Activated naive CD8-positive, alpha-beta T cell (primary cell): ENCODE data around the gene FAM78B.

Source experiments
- H3K27ac Mint-ChIP-seq: one replicate; pipeline ENCODE4 v1.8.0; 2021; ENCODE audit warnings: mixed read lengths
- H3K27me3 Mint-ChIP-seq: one replicate; pipeline ENCODE4 v1.8.0; 2021; ENCODE audit warnings: mixed read lengths
- H3K36me3 Mint-ChIP-seq: one replicate; pipeline ENCODE4 v1.8.0; 2021; ENCODE audit warnings: mixed read lengths
- H3K4me1 Mint-ChIP-seq: one replicate; pipeline ENCODE4 v1.8.0; 2021; ENCODE audit warnings: low read depth, mixed read lengths
- H3K4me3 Mint-ChIP-seq: one replicate; pipeline ENCODE4 v1.8.0; 2021; ENCODE audit warnings: mild to moderate bottlenecking, mixed read lengths
- H3K9me3 Mint-ChIP-seq: one replicate; pipeline ENCODE4 v1.8.0; 2021; ENCODE audit warnings: low read depth, mixed read lengths

FAM78B gene

GRCh38 chr1:166145499-166145898 lies 21.3 kb downstream of the FAM78B start:
- Mint-ChIP-seq H3K9me3 (peaks cover 3% of the 10 kb centered on the region), H3K27me3 (no peaks in the 10 kb centered on the region), H3K4me3 (no peak overlapping the region), H3K4me1 (no peaks in the 10 kb centered on the region), H3K27ac (no peak overlapping the region), H3K36me3 (no peaks in the 10 kb centered on the region)

DNA sequence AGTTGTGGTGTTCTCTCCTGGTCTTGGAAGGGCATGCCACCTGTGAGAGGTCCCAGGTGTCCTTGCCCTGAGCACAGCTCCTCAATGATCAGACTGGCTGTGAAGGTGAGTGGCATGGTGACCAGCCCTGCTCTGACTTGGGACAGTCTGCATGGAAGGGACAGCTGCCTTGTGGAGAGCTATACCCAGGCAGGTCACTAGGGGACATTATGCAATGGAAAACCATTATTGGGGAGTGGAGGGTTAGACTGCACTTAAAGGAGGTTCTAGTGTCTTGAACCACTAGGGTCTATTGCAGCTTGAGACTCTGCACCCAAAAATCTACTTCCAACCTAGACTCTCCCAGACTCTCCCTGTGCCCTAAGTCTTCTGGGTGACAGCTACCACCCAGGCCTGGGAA lies 24.8 kb downstream of the FAM78B start:
- Mint-ChIP-seq H3K9me3 (no peaks in the 10 kb centered on the region), H3K27ac (no peak overlapping the region), H3K27me3 (no peaks in the 10 kb centered on the region), H3K4me3 (no peak overlapping the region), H3K4me1 (no peaks in the 10 kb centered on the region), H3K36me3 (no peaks in the 10 kb centered on the region)

- peaks cover 2% of the 10 kb centered on the region for H3K27me3 Mint-ChIP-seq
- no peaks in the 10 kb centered on the region for H3K4me1 Mint-ChIP-seq
- H3K36me3 Mint-ChIP-seq: no peaks in the 10 kb centered on the region
- H3K27ac Mint-ChIP-seq: no peak overlapping the region
- no peak overlapping the region for H3K4me3 Mint-ChIP-seq
- no peaks in the 10 kb centered on the region for H3K9me3 Mint-ChIP-seq
Measured at GRCh38 chr1:166140251-166140650, 26.6 kb downstream of the FAM78B start.

GRCh38 chr1:166139735-166140134 lies 27.1 kb downstream of the FAM78B start:
- Mint-ChIP-seq H3K27ac (no peak overlapping the region), H3K4me3 (no peak overlapping the region), H3K36me3 (no peaks in the 10 kb centered on the region), H3K27me3 (peaks cover 2% of the 10 kb centered on the region), H3K4me1 (no peaks in the 10 kb centered on the region), H3K9me3 (no peaks in the 10 kb centered on the region)

GRCh38 chr1:166136699-166137401 lies 30.0 kb downstream of the FAM78B start:
- Mint-ChIP-seq H3K9me3 (peaks cover 5% of the 10 kb centered on the region), H3K36me3 (no peaks in the 10 kb centered on the region), H3K4me1 (no peaks in the 10 kb centered on the region), H3K27ac (no peak overlapping the region), H3K4me3 (no peak overlapping the region), H3K27me3 (peaks cover 3% of the 10 kb centered on the region)

DNA sequence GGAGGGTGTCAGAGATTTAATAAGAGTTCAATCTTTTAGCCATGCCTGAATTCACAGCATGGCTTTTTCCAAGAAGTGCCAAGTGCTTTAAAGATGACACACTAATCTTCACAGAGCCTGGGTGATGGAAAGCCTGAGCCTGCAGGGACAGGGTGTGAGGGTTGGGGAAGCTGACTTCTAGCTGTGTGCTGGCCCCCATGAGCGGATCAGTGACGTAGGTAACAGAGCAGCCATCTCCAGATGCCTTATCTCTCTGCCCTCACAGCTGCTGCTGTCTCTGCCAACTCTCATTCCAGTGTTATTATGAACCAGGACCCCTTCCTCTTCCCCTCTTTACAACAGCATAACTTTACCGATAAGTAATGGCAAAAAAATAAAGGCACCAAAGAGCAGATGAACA lies 30.6 kb downstream of the FAM78B start:
- Mint-ChIP-seq H3K27ac (no peak overlapping the region), H3K27me3 (peaks cover 3% of the 10 kb centered on the region), H3K4me1 (no peaks in the 10 kb centered on the region), H3K4me3 (no peak overlapping the region), H3K9me3 (peaks cover 5% of the 10 kb centered on the region), H3K36me3 (no peaks in the 10 kb centered on the region)

GRCh38 chr1:166133857-166134256 lies 32.9 kb downstream of the FAM78B start:
- peaks cover 5% of the 10 kb centered on the region for H3K9me3 Mint-ChIP-seq
- peaks cover 3% of the 10 kb centered on the region for H3K27me3 Mint-ChIP-seq
- H3K4me3 Mint-ChIP-seq: no peak overlapping the region
- H3K4me1 Mint-ChIP-seq: no peaks in the 10 kb centered on the region
- no peak overlapping the region for H3K27ac Mint-ChIP-seq
- H3K36me3 Mint-ChIP-seq: no peaks in the 10 kb centered on the region

DNA sequence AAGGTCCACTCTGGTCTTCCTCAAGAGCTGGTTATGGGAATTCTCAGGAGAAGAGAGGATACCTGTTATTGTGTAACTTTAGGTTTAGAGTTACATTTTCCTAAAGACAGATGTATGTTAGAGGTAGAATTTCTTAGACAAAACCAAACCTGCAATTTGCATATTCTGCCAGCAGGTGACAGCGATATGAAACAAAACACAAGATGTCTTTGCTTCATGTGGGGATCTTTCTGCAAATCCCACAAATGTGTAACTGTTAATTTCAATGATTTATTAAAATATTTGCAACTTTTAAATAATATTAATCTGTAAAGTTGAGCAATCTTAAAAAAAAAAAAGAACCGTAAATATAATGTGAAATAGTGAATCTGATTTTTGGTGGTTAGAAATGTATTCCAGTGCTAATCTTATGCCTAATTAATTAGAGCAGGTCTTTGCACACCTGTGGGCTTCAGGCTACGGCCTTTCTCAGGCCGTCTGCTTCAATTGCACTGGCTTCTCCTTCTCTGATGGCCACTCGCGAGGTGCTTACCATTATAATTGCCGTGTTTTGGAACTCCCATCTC lies 33.4 kb downstream of the FAM78B start:
- Mint-ChIP-seq H3K36me3 (no peaks in the 10 kb centered on the region), H3K27ac (no peak overlapping the region), H3K4me1 (no peaks in the 10 kb centered on the region), H3K27me3 (peaks cover 3% of the 10 kb centered on the region), H3K9me3 (peaks cover 5% of the 10 kb centered on the region), H3K4me3 (no peak overlapping the region)

DNA sequence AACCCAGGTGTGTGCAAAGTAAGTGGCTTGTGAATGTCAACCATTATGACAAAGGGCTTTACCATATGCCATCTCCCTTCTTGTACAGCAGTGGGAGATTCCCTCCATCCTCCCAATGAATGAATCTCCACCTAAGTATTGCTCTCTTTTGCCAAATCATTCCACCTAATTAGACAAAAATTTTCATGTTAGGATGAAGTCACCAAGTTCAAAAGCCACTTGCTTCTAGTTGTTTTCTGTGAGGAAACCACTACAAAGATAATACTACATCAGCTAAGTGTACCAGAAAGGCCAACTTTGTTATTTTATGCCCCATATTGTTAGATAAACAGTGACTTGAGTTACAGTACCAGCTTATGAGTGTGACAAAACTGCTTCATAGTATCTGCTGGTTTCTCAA lies 34.3 kb downstream of the FAM78B start:
- no peak overlapping the region for H3K4me3 Mint-ChIP-seq

GRCh38 chr1:166129006-166129405 lies 37.8 kb downstream of the FAM78B start:
- no peak overlapping the region for H3K27ac Mint-ChIP-seq
- no peak overlapping the region for H3K4me3 Mint-ChIP-seq
- peaks cover 5% of the 10 kb centered on the region for H3K9me3 Mint-ChIP-seq
- peaks cover 1% of the 10 kb centered on the region for H3K27me3 Mint-ChIP-seq
- no peaks in the 10 kb centered on the region for H3K36me3 Mint-ChIP-seq
- no peaks in the 10 kb centered on the region for H3K4me1 Mint-ChIP-seq

More for the DNA sequence above, 34.3 kb downstream of the FAM78B start:
- H3K9me3 Mint-ChIP-seq: peaks cover 5% of the 10 kb centered on the region
- H3K27me3 Mint-ChIP-seq: peaks cover 3% of the 10 kb centered on the region
- no peaks in the 10 kb centered on the region for H3K4me1 Mint-ChIP-seq
- no peaks in the 10 kb centered on the region for H3K36me3 Mint-ChIP-seq
- no peak overlapping the region for H3K27ac Mint-ChIP-seq

DNA sequence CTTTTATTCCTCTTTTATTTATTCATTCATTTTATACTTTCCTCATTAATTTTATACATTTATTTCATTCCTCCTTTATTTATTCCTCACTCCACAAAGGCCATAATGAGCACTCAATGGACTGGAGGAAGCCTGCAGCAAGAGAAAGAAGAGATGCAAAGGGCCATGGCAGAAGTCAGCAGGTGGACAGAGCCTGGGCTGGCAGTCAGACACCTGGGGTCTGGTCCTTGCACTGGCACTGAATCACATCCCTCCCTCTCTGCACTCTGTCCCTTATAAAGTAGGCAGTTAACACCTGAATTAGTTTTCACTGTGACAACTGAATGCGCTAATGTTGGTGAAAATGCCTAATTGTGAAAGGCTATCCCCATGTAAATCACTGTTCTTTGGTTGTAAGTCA lies 38.6 kb downstream of the FAM78B start:
- no peak overlapping the region for H3K27ac Mint-ChIP-seq
- H3K9me3 Mint-ChIP-seq: peaks cover 5% of the 10 kb centered on the region
- H3K4me3 Mint-ChIP-seq: no peak overlapping the region
- no peaks in the 10 kb centered on the region for H3K36me3 Mint-ChIP-seq
- no peaks in the 10 kb centered on the region for H3K4me1 Mint-ChIP-seq
- H3K27me3 Mint-ChIP-seq: peaks cover 1% of the 10 kb centered on the region

DNA sequence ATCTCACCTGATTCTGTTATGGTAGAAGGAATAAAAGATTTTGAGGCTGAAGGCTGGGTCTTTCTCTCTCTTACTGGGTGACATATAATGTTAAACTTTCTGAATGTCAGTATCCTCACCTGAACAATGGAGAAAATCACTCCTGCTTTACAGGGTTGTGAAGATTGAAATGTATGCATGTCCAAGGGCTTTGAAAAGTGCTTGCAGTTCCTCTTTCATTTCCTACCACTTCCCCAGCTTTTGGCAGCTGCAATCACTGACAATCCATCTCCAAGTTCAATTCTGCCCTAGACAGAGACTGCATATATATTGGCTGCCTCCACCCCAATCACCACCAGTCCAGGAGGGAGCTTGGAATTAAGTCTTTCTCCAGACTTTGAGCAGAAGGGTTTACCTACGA lies 39.8 kb downstream of the FAM78B start:
- Mint-ChIP-seq H3K4me1 (no peaks in the 10 kb centered on the region), H3K27me3 (no peaks in the 10 kb centered on the region), H3K4me3 (no peak overlapping the region), H3K27ac (no peak overlapping the region), H3K36me3 (no peaks in the 10 kb centered on the region), H3K9me3 (no peaks in the 10 kb centered on the region)

DNA sequence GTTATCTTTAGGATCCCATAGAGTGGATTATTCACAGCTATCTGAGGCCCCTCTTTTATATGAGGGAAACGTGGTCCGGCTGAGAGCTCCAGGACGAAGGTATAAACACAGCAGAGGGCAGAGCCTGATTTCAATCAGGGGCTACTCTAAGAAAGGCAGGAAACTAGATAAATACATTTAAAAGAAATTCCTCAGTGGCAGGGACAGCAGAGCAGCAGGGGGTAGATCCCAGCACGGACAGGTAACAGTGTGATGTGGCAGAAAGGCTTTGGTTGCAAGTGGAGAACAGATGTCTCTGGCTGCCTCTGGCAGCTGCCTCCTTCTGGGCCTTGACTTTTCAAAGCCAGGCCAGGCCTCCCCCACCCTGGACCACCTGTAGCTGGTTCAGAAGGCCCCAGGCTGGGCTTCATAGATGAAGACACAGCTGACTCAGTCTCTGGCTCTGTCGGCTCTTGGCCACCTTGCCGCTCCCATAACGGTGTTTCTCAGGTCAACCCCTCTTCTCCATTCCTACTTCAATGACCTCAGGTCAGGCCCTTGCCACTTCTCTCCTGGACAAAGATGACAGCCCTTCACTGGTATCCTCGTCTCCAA lies 43.8 kb downstream of the FAM78B start:
- Mint-ChIP-seq H3K4me1 (no peaks in the 10 kb centered on the region), H3K36me3 (no peaks in the 10 kb centered on the region), H3K9me3 (no peaks in the 10 kb centered on the region), H3K27me3 (peaks cover 4% of the 10 kb centered on the region), H3K27ac (no peak overlapping the region), H3K4me3 (no peak overlapping the region)

- Mint-ChIP-seq H3K4me1 (no peaks in the 10 kb centered on the region), H3K36me3 (no peaks in the 10 kb centered on the region), H3K4me3 (no peak overlapping the region), H3K9me3 (no peaks in the 10 kb centered on the region), H3K27me3 (peaks cover 4% of the 10 kb centered on the region), H3K27ac (no peak overlapping the region)
Measured at GRCh38 chr1:166121010-166121409, 45.8 kb downstream of the FAM78B start.

DNA sequence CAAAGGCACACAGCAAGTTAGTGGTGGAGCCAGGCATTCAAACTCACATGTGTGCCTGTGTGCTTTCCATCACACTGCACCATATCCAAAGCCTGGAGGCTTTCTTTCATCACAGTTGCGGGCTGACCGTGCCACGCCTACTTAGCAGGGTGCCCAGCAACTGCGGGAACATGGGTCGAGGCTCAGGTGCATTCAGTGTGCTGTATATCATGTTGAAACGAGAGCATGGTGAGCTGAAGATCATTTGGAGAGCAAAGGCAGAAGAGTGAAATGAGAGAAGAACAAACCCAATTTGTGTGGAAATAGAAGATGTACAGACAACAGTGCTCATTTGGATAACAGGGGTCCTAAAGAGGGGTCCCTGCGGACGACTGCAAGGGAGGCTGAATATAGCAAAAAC lies 46.5 kb downstream of the FAM78B start:
- Mint-ChIP-seq H3K27ac (no peak overlapping the region), H3K9me3 (no peaks in the 10 kb centered on the region), H3K27me3 (peaks cover 4% of the 10 kb centered on the region), H3K4me3 (no peak overlapping the region), H3K4me1 (no peaks in the 10 kb centered on the region), H3K36me3 (no peaks in the 10 kb centered on the region)
